ENCODE results near the gene PSMD14. TPM values are rescaled to one million over a fixed set of nuclear protein-coding genes. Genes with fewer than 3 reads are reported as not detected.

PSMD14 gene
- total and polyA plus RNA-seq, 2 of the 13 experiments (the other 11 are each of a cell fraction or from before 2014, with no cell fraction given), result 60.6 to 149 TPM

DNA sequence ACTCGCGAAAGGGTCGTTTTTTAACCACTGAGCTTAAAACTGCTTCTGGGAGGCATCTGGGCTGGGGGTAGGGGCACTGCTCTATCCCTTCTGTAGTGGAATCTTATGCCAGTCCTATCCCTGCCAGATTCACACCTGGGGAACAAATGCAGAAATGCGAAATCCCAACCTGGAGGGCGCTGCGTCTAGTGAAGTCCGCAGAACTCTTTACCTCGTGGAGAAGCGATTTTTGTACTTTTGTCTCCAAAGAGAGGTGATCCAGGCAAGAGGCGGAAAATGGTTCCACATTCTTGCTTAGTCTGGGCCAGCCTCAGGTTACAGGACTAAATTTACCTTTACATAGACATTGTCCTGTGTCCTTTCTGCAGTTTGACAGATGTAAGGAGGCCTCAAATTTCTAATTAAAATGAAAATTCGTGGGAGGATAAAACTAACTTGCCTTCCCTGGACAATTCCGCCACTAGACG, 118.3 kb downstream of the PSMD14 start:
- ChIA-PET POLR2A (no interaction called here), CTCF (ENCODE audit: low intra/inter-chr PET ratio, low total read pairs) (no interaction called here)
- in situ Hi-C loops (cut with HindIII; ENCODE audit: extremely low pct_ligation_motif_present, low pct_unique_long_range_greater_than_20kb), result no loop called here
- intact Hi-C loops (cut with micrococcal nuclease; ENCODE audit: unreplicated experiment), result no loop called here
- H3K4me2 ChIP-seq (ENCODE audit: low read depth, low read length), result no peak overlapping the region
- BruUV-seq (replicated peaks), result no TSS peak
- no peaks in the 10 kb centered on the region for H4K20me1 ChIP-seq (ENCODE audit: insufficient read depth, low read length)
- no peak overlapping the region for H3K4me3 ChIP-seq (replicated peaks in 1 of 3; ENCODE audit: insufficient read depth in 1 of 3, low read depth in 2 of 3, low read length in 3 of 3)
- H3K27me3 ChIP-seq (ENCODE audit: control insufficient read depth in 1 of 2, insufficient read depth in 2 of 2, low read length in 2 of 2), result peaks cover 0 to 36% of the 10 kb centered on the region in 2 experiments; a peak in 3 of 5 replicates
- no peaks in the 10 kb centered on the region for H3K9me3 ChIP-seq (ENCODE audit: low read length)
- H2AFZ ChIP-seq (ENCODE audit: low read length), result no peak overlapping the region
- H3K9ac ChIP-seq (ENCODE audit: insufficient read depth, low read depth, low read length), result no peak overlapping the region
- H3K79me2 ChIP-seq (ENCODE audit: insufficient read depth, low read length), result no peaks in the 10 kb centered on the region
- FAIRE-seq (no peak), DNase-seq (ENCODE audit: low spot score) (no peak), ATAC-seq (no peak)
- H3K36me3 ChIP-seq (replicated peaks in 1 of 2; ENCODE audit: control insufficient read depth in 1 of 2, insufficient read depth in 2 of 2, low read length in 2 of 2), result no peaks in the 10 kb centered on the region
- H3K27ac ChIP-seq (ENCODE audit: extremely low read length, insufficient read depth, low read length), result no peak overlapping the region
- 60% methylated on average over 13 of the region's 13 CpGs for WGBS (ENCODE audit: low lambda C conversion rate)
- H3K4me1 ChIP-seq (ENCODE audit: insufficient read depth, low read length), result no peaks in the 10 kb centered on the region
- no peak for TF ChIP-seq KMT2B (CRISPR knock-in tag; IDR thresholded peaks at IDR 0.05)
- TF ChIP-seq ZNF678 (CRISPR knock-in tag; IDR thresholded peaks at IDR 0.05), result no peak
- TF ChIP-seq ZNF34 (CRISPR knock-in tag; IDR thresholded peaks at IDR 0.05; ENCODE audit: borderline replicate concordance), result no peak
- TF ChIP-seq NFKB2 (CRISPR knock-in tag; IDR thresholded peaks at IDR 0.05; ENCODE audit: borderline replicate concordance), result no peak
- TF ChIP-seq, protein P1, sequence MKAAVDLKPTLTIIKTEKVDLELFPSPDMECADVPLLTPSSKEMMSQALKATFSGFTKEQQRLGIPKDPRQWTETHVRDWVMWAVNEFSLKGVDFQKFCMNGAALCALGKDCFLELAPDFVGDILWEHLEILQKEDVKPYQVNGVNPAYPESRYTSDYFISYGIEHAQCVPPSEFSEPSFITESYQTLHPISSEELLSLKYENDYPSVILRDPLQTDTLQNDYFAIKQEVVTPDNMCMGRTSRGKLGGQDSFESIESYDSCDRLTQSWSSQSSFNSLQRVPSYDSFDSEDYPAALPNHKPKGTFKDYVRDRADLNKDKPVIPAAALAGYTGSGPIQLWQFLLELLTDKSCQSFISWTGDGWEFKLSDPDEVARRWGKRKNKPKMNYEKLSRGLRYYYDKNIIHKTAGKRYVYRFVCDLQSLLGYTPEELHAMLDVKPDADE (CRISPR knock-in tag; IDR thresholded peaks at IDR 0.05), result no peak
- no peak for TF ChIP-seq ZNF296 (CRISPR knock-in tag; conservative IDR thresholded peaks at IDR 0.05)
- no peak for TF ChIP-seq BRCA1 (CRISPR knock-in tag; IDR thresholded peaks at IDR 0.05)

DNA sequence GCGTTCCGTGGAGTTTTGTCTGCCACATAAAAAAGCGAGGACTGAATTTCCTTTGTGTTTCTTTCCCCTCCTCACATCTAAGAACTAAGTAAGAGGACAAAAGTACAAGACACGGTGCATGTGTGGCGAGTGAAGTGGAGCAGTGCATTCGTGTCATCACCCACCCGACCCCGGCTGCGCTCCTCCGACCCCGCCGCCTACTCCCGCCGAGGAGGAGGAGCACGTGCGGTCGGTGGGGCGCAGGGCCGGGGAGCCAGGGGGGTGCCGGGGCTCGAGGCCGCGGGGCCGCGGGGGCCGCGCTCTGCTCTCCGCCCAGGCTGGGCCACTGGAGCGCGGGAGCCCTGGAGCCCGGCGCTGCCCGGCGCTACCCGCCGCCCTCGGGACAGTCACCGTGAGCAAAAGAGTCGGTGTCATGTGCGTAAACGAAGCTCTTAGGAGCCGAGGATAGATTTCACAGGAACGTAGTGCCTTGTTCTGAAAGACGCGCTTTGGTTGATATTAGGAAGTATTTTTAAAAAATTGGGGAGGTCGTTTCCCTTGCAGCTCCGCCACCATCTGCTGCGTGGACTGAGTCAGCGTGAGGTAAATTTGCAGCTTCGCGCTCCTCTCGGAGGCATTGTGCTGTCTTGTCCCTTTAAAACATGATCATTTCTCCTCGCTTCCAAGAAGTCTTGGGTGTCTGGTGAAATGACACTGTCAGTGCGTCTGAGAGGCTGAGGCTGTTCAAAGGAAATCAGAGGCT, 118.9 kb downstream of the PSMD14 start:
- CTCF ChIA-PET (ENCODE audit: low intra/inter-chr PET ratio, low total read pairs), result no interaction called here
- DNase-seq (ENCODE audit: low spot score) (no peak), FAIRE-seq (no peak), ATAC-seq (no peak)
- Histone ChIP-seq H3K4me1 (ENCODE audit: insufficient read depth, low read length) (no peaks in the 10 kb centered on the region), H3K27me3 (ENCODE audit: control insufficient read depth in 1 of 2, insufficient read depth in 2 of 2, low read length in 2 of 2) (peaks cover 0 to 31% of the 10 kb centered on the region in 2 experiments; a peak in 3 of 5 replicates), H3K36me3 (replicated peaks in 1 of 2; ENCODE audit: control insufficient read depth in 1 of 2, insufficient read depth in 2 of 2, low read length in 2 of 2) (no peaks in the 10 kb centered on the region), H3K4me3 (replicated peaks in 1 of 3; ENCODE audit: insufficient read depth in 1 of 3, low read depth in 2 of 3, low read length in 3 of 3) (no peak overlapping the region), H3K9me3 (ENCODE audit: low read length) (no peaks in the 10 kb centered on the region), H4K20me1 (ENCODE audit: insufficient read depth, low read length) (no peaks in the 10 kb centered on the region), H3K27ac (ENCODE audit: extremely low read length, insufficient read depth, low read length) (no peak overlapping the region), H3K79me2 (ENCODE audit: insufficient read depth, low read length) (no peaks in the 10 kb centered on the region), H3K9ac (ENCODE audit: insufficient read depth, low read depth, low read length) (no peak overlapping the region), H3K4me2 (ENCODE audit: low read depth, low read length) (no peak overlapping the region), H2AFZ (ENCODE audit: low read length) (no peak overlapping the region)
- in situ Hi-C loops (cut with HindIII; ENCODE audit: extremely low pct_ligation_motif_present, low pct_unique_long_range_greater_than_20kb), result no loop called here
- POLR2A ChIA-PET, result no interaction called here
- WGBS (ENCODE audit: low lambda C conversion rate), result 72% methylated on average over 45 of the region's 54 CpGs
- intact Hi-C loops (cut with micrococcal nuclease; ENCODE audit: unreplicated experiment), result no loop called here
- BruUV-seq (replicated peaks), result no TSS peak
- TF ChIP-seq NR1H2 (CRISPR knock-in tag; IDR thresholded peaks at IDR 0.05; ENCODE audit: borderline replicate concordance, low read depth) (no peak), HMG20A (CRISPR knock-in tag; IDR thresholded peaks at IDR 0.05; ENCODE audit: borderline replicate concordance) (no peak), ZSCAN9 (CRISPR knock-in tag; IDR thresholded peaks at IDR 0.05; ENCODE audit: borderline replicate concordance) (no peak), BCL6 (CRISPR knock-in tag; IDR thresholded peaks at IDR 0.05) (no peak), RFXANK (CRISPR knock-in tag; IDR thresholded peaks at IDR 0.05) (no peak), TBP (CRISPR knock-in tag; IDR thresholded peaks at IDR 0.05) (no peak)
- TF ChIP-seq, protein P2, sequence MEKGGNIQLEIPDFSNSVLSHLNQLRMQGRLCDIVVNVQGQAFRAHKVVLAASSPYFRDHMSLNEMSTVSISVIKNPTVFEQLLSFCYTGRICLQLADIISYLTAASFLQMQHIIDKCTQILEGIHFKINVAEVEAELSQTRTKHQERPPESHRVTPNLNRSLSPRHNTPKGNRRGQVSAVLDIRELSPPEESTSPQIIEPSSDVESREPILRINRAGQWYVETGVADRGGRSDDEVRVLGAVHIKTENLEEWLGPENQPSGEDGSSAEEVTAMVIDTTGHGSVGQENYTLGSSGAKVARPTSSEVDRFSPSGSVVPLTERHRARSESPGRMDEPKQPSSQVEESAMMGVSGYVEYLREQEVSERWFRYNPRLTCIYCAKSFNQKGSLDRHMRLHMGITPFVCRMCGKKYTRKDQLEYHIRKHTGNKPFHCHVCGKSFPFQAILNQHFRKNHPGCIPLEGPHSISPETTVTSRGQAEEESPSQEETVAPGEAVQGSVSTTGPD (CRISPR knock-in tag; IDR thresholded peaks at IDR 0.05), result no peak

Measured in HepG2 (cell line).